Endothelial cell of umbilical vein (primary cell): ENCODE results near the gene LRP3. TPM values are rescaled to one million over a fixed set of nuclear protein-coding genes. Genes with fewer than 3 reads are reported as not detected.

Source experiments
- BruUV-seq: library from RNA; stranded (reverse); fragments of 400-500 nt; replicated peaks from 2 replicates; lab custom pipeline; 2021; lab: Mats Ljungman, UMichigan
- CTCF ChIA-PET: fragments of 300-600, 350-600 bp; sonication (Branson Sonifier 250); formaldehyde crosslinking; loops from one replicate; lab custom pipeline; 2021; ENCODE audit warnings: antibody characterized with exemption, inconsistent platforms; lab: Charles Lee
- POLR2A ChIA-PET: fragments of 300-600, 350-600 bp; sonication (Branson Sonifier 250); formaldehyde crosslinking; loops from one replicate; lab custom pipeline; 2021; ENCODE audit warnings: antibody characterized with exemption, inconsistent platforms; lab: Charles Lee
- DNase-seq: peaks from one replicate; pipeline ENCODE4 v3.0.0-alpha.2; 2011; ENCODE audit warnings: low read depth, low spot score
- FAIRE-seq: peaks from 2 replicates; lab custom pipeline; 2011; peaks lifted over from hg19 to GRCh38; lab: Jason Lieb, UNC
- H2AFZ ChIP-seq: 2 replicates; pipeline ENCODE4 v1.6.0; 2012; ENCODE audit warnings: low read depth, low read length, control low read depth, inconsistent platforms
- H3K27ac ChIP-seq: 2 replicates; pipeline ENCODE4 v1.5.1; 2011; ENCODE audit warnings: low read depth, mild to moderate bottlenecking, control low read depth, low read length, moderate library complexity; ENCODE audit not compliant: insufficient read depth
- H3K27me3 ChIP-seq, 2 experiments: 2 replicates each; pipeline versions ENCODE4 v1.6.0 to v1.6.1; 2011; ENCODE audit warnings: low read length in 2 of 2, mixed read lengths in 1 of 2; ENCODE audit not compliant: control insufficient read depth in 2 of 2, insufficient read depth in 2 of 2
- H3K36me3 ChIP-seq, 2 experiments: 2 replicates in 1 of 2; 3 replicates in 1 of 2; pipeline ENCODE4 v1.5.1; 2011; ENCODE audit warnings: low read length in 2 of 2, mild to moderate bottlenecking in 1 of 2, moderate library complexity in 1 of 2; ENCODE audit not compliant: control insufficient read depth in 2 of 2, insufficient read depth in 2 of 2; ENCODE audit errors: extremely low read depth in 1 of 2
- H3K4me1 ChIP-seq: 3 replicates; pipeline ENCODE4 v1.5.1; 2011; ENCODE audit warnings: mild to moderate bottlenecking, low read length; ENCODE audit not compliant: control insufficient read depth, insufficient read depth; ENCODE audit errors: extremely low read depth
- H3K4me2 ChIP-seq: 2 replicates; pipeline ENCODE4 v1.6.1; 2011; ENCODE audit warnings: low read length, control low read depth, mixed read lengths; ENCODE audit not compliant: insufficient read depth
- H3K4me3 ChIP-seq, 3 experiments: fragments of 200-600 bp in 1 of 3; sonication (generic), shearing (Covaris generic) in 1 of 3; replicated peaks in 1 of 3; 2 replicates each; pipeline ENCODE4 v1.5.1; 2011 to 2016; ENCODE audit warnings: control low read depth in 3 of 3, low read length in 3 of 3, mild to moderate bottlenecking in 2 of 3, inconsistent platforms in 1 of 3, low read depth in 1 of 3, moderate library complexity in 1 of 3; ENCODE audit not compliant: insufficient read depth in 1 of 3
- H3K79me2 ChIP-seq: 2 replicates; pipeline ENCODE4 v1.6.0; 2012; ENCODE audit warnings: low read length, inconsistent platforms; ENCODE audit not compliant: control insufficient read depth, insufficient read depth
- H3K9ac ChIP-seq: replicated peaks from 2 replicates; pipeline ENCODE3; 2011; ENCODE audit warnings: low read length, control low read depth; ENCODE audit not compliant: insufficient read depth; ENCODE audit errors: extremely low read depth
- H3K9me1 ChIP-seq: replicated peaks from 3 replicates; pipeline ENCODE4 v1.6.0; 2011; ENCODE audit warnings: mild to moderate bottlenecking, low read length; ENCODE audit not compliant: control insufficient read depth, insufficient read depth; ENCODE audit errors: extremely low read depth
- H3K9me3 ChIP-seq: replicated peaks from 2 replicates; pipeline ENCODE4 v1.5.1; 2012; ENCODE audit warnings: low read length, inconsistent platforms; ENCODE audit not compliant: control insufficient read depth, insufficient read depth
- H4K20me1 ChIP-seq: replicated peaks from 2 replicates; pipeline ENCODE3; 2011; ENCODE audit warnings: mild to moderate bottlenecking, low read length; ENCODE audit not compliant: control insufficient read depth, insufficient read depth; ENCODE audit errors: extremely low read depth
- EZH2 ChIP-seq: IDR thresholded peaks from 2 replicates; pipeline ENCODE4 v1.6.1; 2012; ENCODE audit warnings: borderline replicate concordance, low read depth, mild to moderate bottlenecking, moderate library complexity, low read length, inconsistent platforms; ENCODE audit not compliant: severe bottlenecking
- FOS ChIP-seq: IDR thresholded peaks from 2 replicates; pipeline ENCODE4 v1.6.1; 2011; ENCODE audit warnings: mild to moderate bottlenecking, low read length, moderate library complexity, borderline replicate concordance; ENCODE audit not compliant: insufficient read depth
- GATA2 ChIP-seq: IDR thresholded peaks from 2 replicates; pipeline ENCODE4 v1.7.0; 2011; ENCODE audit warnings: low read depth, mild to moderate bottlenecking, moderate library complexity, mixed read lengths, low read length; ENCODE audit not compliant: insufficient read length, insufficient read depth
- JUN ChIP-seq: IDR thresholded peaks from 2 replicates; pipeline ENCODE4 v1.6.1; 2011; ENCODE audit warnings: borderline replicate concordance, low read depth; ENCODE audit not compliant: insufficient read length, insufficient read depth
- MYC ChIP-seq: IDR thresholded peaks from one replicate; pipeline ENCODE4 v1.6.1; 2011; ENCODE audit warnings: mild to moderate bottlenecking, low read depth, low read length
- POLR2A ChIP-seq: IDR thresholded peaks from 2 replicates; pipeline ENCODE4 v1.6.1; 2012; ENCODE audit warnings: low read depth, mild to moderate bottlenecking, control low read depth, low read length
- POLR2AphosphoS5 ChIP-seq: IDR thresholded peaks from 2 replicates; pipeline ENCODE4 v1.6.1; 2012; ENCODE audit warnings: low read depth, mild to moderate bottlenecking, control low read depth, low read length, moderate library complexity; ENCODE audit not compliant: insufficient read depth
- dilution Hi-C: fragments of 300-500 bp; cut with MboI; formaldehyde crosslinking; loops from one replicate; pipeline ENCODE4 v1.15.0; 2019; ENCODE audit warnings: low sequenced_read_pairs; ENCODE audit not compliant: extremely low pct_ligation_motif_present
- intact Hi-C: fragments of 100-400 bp; cut with micrococcal nuclease; formaldehyde crosslinking; loops from one replicate; pipeline ENCODE4 v1.10.0; 2022
- polyA plus RNA-seq, 4 experiments: library from polyadenylated mRNA; depleted of rRNA in 3 of 4; stranded (reverse) in 3 of 4; unstranded in 1 of 4; fragments of >200 nt; gene quantifications; 2 replicates each; pipeline versions ENCODE4 v1.2.1 to v1.2.3, GENCODE V29; 2011 to 2012; ENCODE audit warnings: missing spikeins in 1 of 4
- total RNA-seq: library from RNA; stranded (reverse); gene quantifications from 2 replicates; pipeline ENCODE4 v1.2.3, GENCODE V29; 2021
- TF ChIP-seq, protein P1 (sequence below): IDR thresholded peaks from 2 replicates; pipeline ENCODE4 v1.6.1; 2011; ENCODE audit not compliant: insufficient read depth, insufficient read length
- TF ChIP-seq, protein P2 (sequence below), 2 donors: IDR thresholded peaks; 1 replicate in 1 of 2; 2 replicates in 1 of 2; pipeline ENCODE4 v1.5.1; 2011; ENCODE audit warnings: low read length in 2 of 2, mild to moderate bottlenecking in 2 of 2, moderate library complexity in 2 of 2, control low read depth in 1 of 2, inconsistent platforms in 1 of 2, low read depth in 1 of 2; ENCODE audit not compliant: insufficient read depth in 1 of 2; ENCODE audit errors: extremely low read depth in 1 of 2

The LRP3 gene
- total and polyA plus RNA-seq, 2 donors (not counting 3 experiments of a cell fraction or from before 2014, with no cell fraction given), result 14.3 to 19.4 TPM

- Histone ChIP-seq H3K9me3 (no peaks in the 10 kb centered on the region), H3K79me2 (no peaks in the 10 kb centered on the region), H4K20me1 (no peaks in the 10 kb centered on the region), H3K4me2 (no peak overlapping the region), H3K4me3 (no peak overlapping the region), H2AFZ (no peak overlapping the region), H3K9ac (no peak overlapping the region), H3K9me1 (no peaks in the 10 kb centered on the region), H3K27me3 (no peaks in the 10 kb centered on the region), H3K4me1 (no peaks in the 10 kb centered on the region), H3K27ac (no peak overlapping the region), H3K36me3 (peaks cover 0 to 5% of the 10 kb centered on the region in 2 experiments)
- dilution Hi-C loops, result no loop called here
- ChIA-PET CTCF (no interaction called here), POLR2A (no interaction called here)
- FAIRE-seq (no peak), DNase-seq (no peak)
- TF ChIP-seq GATA2 (no peak), JUN (no peak), EZH2 (no peak), MYC (no peak), POLR2AphosphoS5 (no peak), POLR2A (no peak), FOS (no peak)
- TF ChIP-seq, protein P1, sequence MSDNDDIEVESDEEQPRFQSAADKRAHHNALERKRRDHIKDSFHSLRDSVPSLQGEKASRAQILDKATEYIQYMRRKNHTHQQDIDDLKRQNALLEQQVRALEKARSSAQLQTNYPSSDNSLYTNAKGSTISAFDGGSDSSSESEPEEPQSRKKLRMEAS, result no peak
- TF ChIP-seq, protein P2, sequence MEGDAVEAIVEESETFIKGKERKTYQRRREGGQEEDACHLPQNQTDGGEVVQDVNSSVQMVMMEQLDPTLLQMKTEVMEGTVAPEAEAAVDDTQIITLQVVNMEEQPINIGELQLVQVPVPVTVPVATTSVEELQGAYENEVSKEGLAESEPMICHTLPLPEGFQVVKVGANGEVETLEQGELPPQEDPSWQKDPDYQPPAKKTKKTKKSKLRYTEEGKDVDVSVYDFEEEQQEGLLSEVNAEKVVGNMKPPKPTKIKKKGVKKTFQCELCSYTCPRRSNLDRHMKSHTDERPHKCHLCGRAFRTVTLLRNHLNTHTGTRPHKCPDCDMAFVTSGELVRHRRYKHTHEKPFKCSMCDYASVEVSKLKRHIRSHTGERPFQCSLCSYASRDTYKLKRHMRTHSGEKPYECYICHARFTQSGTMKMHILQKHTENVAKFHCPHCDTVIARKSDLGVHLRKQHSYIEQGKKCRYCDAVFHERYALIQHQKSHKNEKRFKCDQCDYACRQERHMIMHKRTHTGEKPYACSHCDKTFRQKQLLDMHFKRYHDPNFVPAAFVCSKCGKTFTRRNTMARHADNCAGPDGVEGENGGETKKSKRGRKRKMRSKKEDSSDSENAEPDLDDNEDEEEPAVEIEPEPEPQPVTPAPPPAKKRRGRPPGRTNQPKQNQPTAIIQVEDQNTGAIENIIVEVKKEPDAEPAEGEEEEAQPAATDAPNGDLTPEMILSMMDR (IDR thresholded peaks at IDR 0.05; ENCODE audit: extremely low read depth in 1 of 2, insufficient read depth in 1 of 2, low read depth in 1 of 2, low read length in 2 of 2), result no peak
- no TSS peak for BruUV-seq
- intact Hi-C loops, result no loop called here
These were observed 7.3 kb downstream of the LRP3 start for GRCh38 chr19:33201473-33201872.
